ENCODE measurements around the gene CHD3. TPM values are rescaled to one million over a fixed set of nuclear protein-coding genes. Genes with fewer than 3 reads are reported as not detected.

The CHD3 gene
- total RNA-seq, 1 experiment from 2014 or later, result 27.9 TPM

DNA sequence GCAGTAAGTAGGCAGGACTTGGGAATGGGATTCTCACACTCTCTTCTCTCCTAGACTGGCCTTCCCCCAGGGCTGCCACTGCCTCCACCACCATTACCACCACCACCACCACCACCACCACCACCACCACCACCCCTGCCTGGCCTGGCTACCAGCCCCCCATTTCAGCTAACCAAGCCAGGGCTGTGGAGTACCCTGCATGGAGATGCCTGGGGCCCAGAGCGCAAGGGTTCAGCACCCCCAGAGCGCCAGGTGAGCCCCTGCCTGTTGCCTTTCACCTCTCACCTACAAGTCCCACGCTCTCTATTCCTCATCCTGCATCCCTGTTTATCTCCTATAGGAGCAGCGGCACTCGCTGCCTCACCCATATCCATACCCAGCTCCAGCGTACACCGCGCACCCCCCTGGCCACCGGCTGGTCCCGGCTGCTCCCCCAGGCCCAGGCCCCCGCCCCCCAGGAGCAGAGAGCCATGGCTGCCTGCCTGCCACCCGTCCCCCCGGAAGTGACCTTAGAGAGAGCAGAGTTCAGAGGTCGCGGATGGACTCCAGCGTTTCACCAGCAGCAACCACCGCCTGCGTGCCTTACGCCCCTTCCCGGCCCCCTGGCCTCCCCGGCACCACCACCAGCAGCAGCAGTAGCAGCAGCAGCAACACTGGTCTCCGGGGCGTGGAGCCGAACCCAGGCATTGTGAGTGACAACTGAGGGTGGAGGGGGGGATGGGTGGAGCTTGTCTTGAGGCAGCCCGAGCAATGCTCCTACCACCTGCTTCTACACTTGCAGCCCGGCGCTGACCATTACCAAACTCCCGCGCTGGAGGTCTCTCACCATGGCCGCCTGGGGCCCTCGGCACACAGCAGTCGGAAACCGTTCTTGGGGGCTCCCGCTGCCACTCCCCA lies 41.6 kb upstream of the CHD3 start:
- no peaks in the 10 kb centered on the region; the same call in none of the 2 replicates for H3K36me3 ChIP-seq (ENCODE audit: control insufficient read depth, insufficient read depth, low read length)
- no peak for TF ChIP-seq CTCF (IDR thresholded peaks at IDR 0.05; ENCODE audit: insufficient read depth in 1 of 2, low read depth in 1 of 2, low read length in 1 of 2, severe bottlenecking in 1 of 2, unreplicated experiment in 1 of 2)

GRCh38 chr17:7848131-7848579 lies 40.4 kb upstream of the CHD3 start:
- Mint-ChIP-seq H3K9me3 (ENCODE audit: unreplicated experiment) (no peaks in the 10 kb centered on the region), H3K27me3 (ENCODE audit: insufficient read depth, unreplicated experiment) (no peaks in the 10 kb centered on the region), H3K4me1 (ENCODE audit: low read depth, unreplicated experiment) (no peaks in the 10 kb centered on the region), H3K36me3 (ENCODE audit: insufficient read depth, unreplicated experiment) (peaks cover 74% of the 10 kb centered on the region), H3K27ac (ENCODE audit: unreplicated experiment) (no peak overlapping the region), H3K4me3 (ENCODE audit: unreplicated experiment) (no peak overlapping the region)
- Histone ChIP-seq H3K9me3 (no peaks in the 10 kb centered on the region), H3K36me3 (ENCODE audit: control insufficient read depth, insufficient read depth, low read length) (no peaks in the 10 kb centered on the region; the same call in none of the 2 replicates), H3K4me3 (ENCODE audit: low read depth, low read length) (no peak overlapping the region), H3K27me3 (replicated peaks; ENCODE audit: control insufficient read depth, insufficient read depth, low read length) (no peaks in the 10 kb centered on the region), H3K4me1 (no peaks in the 10 kb centered on the region; the same call in 1 of the 2 replicates)
- no TSS peak for BruUV-seq (replicated peaks)
- ChIA-PET POLR2A (no interaction called here), CTCF (no interaction called here)
- no peak for TF ChIP-seq CTCF (IDR thresholded peaks at IDR 0.05; ENCODE audit: insufficient read depth in 1 of 2, low read depth in 1 of 2, low read length in 1 of 2, severe bottlenecking in 1 of 2, unreplicated experiment in 1 of 2)
- no peak for DNase-seq
- intact Hi-C loops (cut with micrococcal nuclease; ENCODE audit: unreplicated experiment), result no loop called here

More for the DNA sequence above, 41.6 kb upstream of the CHD3 start:
- Mint-ChIP-seq H3K4me3 (ENCODE audit: unreplicated experiment) (no peak overlapping the region), H3K4me1 (ENCODE audit: low read depth, unreplicated experiment) (no peaks in the 10 kb centered on the region), H3K27me3 (ENCODE audit: insufficient read depth, unreplicated experiment) (no peaks in the 10 kb centered on the region), H3K9me3 (ENCODE audit: unreplicated experiment) (no peaks in the 10 kb centered on the region), H3K27ac (ENCODE audit: unreplicated experiment) (no peak overlapping the region), H3K36me3 (ENCODE audit: insufficient read depth, unreplicated experiment) (peaks cover 76% of the 10 kb centered on the region)
- Histone ChIP-seq H3K4me1 (no peaks in the 10 kb centered on the region; the same call in 1 of the 2 replicates), H3K9me3 (no peaks in the 10 kb centered on the region), H3K4me3 (ENCODE audit: low read depth, low read length) (no peak overlapping the region), H3K27me3 (replicated peaks; ENCODE audit: control insufficient read depth, insufficient read depth, low read length) (no peaks in the 10 kb centered on the region)
- intact Hi-C loops (cut with micrococcal nuclease; ENCODE audit: unreplicated experiment), result no loop called here
- ChIA-PET CTCF (no interaction called here), POLR2A (no interaction called here)
- no peak for DNase-seq
- BruUV-seq (replicated peaks), result no TSS peak

DNA sequence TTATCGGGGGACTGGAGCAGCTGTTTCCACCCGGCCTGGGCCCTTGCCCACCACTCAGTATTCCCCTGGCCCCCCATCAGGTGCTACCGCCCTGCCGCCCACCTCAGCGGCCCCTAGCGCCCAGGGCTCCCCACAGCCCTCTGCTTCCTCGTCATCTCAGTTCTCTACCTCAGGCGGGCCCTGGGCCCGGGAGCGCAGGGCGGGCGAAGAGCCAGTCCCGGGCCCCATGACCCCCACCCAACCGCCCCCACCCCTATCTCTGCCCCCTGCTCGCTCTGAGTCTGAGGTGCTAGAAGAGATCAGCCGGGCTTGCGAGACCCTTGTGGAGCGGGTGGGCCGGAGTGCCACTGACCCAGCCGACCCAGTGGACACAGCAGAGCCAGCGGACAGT lies 39.9 kb upstream of the CHD3 start:
- no peaks in the 10 kb centered on the region for H3K9me3 Mint-ChIP-seq (ENCODE audit: unreplicated experiment)
- Histone ChIP-seq H3K36me3 (ENCODE audit: control insufficient read depth, insufficient read depth, low read length) (no peaks in the 10 kb centered on the region; the same call in none of the 2 replicates), H3K9me3 (no peaks in the 10 kb centered on the region), H3K27me3 (replicated peaks; ENCODE audit: control insufficient read depth, insufficient read depth, low read length) (no peaks in the 10 kb centered on the region), H3K4me1 (no peaks in the 10 kb centered on the region; the same call in 1 of the 2 replicates), H3K4me3 (ENCODE audit: low read depth, low read length) (no peak overlapping the region)
- H3K27me3 Mint-ChIP-seq (ENCODE audit: insufficient read depth, unreplicated experiment), result no peaks in the 10 kb centered on the region
- H3K4me3 Mint-ChIP-seq (ENCODE audit: unreplicated experiment), result no peak overlapping the region
- H3K36me3 Mint-ChIP-seq (ENCODE audit: insufficient read depth, unreplicated experiment), result peaks cover 71% of the 10 kb centered on the region
- ChIA-PET POLR2A (no interaction called here), CTCF (no interaction called here)
- no peak for TF ChIP-seq CTCF (IDR thresholded peaks at IDR 0.05; ENCODE audit: insufficient read depth in 1 of 2, low read depth in 1 of 2, low read length in 1 of 2, severe bottlenecking in 1 of 2, unreplicated experiment in 1 of 2)
- DNase-seq, result no peak
- H3K27ac Mint-ChIP-seq (ENCODE audit: unreplicated experiment), result no peak overlapping the region
- BruUV-seq (replicated peaks), result no TSS peak
- no peaks in the 10 kb centered on the region for H3K4me1 Mint-ChIP-seq (ENCODE audit: low read depth, unreplicated experiment)
- intact Hi-C loops (cut with micrococcal nuclease; ENCODE audit: unreplicated experiment), result no loop called here

Data from Caco-2 (cell line).